KOPT-K1 (cell line): Measurements from ENCODE around the gene MTERF2.

ENCODE experiments used
- H3K27ac ChIP-seq: fragments of 200-600 bp; sonication (generic); 2 replicates; pipeline ENCODE4 v1.5.1; 2016; ENCODE audit warnings: antibody characterized with exemption, mild to moderate bottlenecking, low read depth, low read length; ENCODE audit not compliant: poor library complexity, severe bottlenecking
- H3K36me3 ChIP-seq: fragments of 200-600 bp; sonication (generic); 2 replicates; pipeline ENCODE4 v1.5.1; 2017; ENCODE audit warnings: antibody characterized with exemption, mild to moderate bottlenecking, low read length, moderate library complexity; ENCODE audit not compliant: insufficient read depth
- H3K9me3 ChIP-seq: fragments of 200-600 bp; sonication (generic); 2 replicates; pipeline ENCODE4 v1.5.1; 2017; ENCODE audit warnings: antibody characterized with exemption, low read length, mild to moderate bottlenecking; ENCODE audit not compliant: insufficient read depth, poor library complexity, severe bottlenecking

MTERF2 gene

DNA sequence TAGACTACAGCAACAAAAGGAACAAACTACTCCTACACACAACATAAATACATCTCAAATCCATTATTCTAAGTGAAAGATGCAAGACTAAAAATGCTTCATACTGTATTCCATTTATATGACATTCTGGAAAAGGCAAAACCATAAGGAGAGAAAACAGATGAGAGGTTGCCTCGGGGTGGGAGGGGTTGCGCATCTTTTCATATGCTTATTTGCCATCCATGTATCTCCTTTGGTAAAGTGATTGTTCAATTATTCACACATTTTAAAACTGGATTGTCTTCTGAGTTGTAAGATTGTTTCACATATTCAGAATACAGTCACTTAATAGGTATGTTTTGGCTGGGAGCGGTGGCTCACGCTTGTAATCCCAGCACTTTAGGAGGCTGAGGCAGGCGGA lies 36.4 kb downstream of the MTERF2 start:
- no peak overlapping the region for H3K27ac ChIP-seq
- H3K9me3 ChIP-seq, result peaks cover 39% of the 10 kb centered on the region
- H3K36me3 ChIP-seq, result no peaks in the 10 kb centered on the region

DNA sequence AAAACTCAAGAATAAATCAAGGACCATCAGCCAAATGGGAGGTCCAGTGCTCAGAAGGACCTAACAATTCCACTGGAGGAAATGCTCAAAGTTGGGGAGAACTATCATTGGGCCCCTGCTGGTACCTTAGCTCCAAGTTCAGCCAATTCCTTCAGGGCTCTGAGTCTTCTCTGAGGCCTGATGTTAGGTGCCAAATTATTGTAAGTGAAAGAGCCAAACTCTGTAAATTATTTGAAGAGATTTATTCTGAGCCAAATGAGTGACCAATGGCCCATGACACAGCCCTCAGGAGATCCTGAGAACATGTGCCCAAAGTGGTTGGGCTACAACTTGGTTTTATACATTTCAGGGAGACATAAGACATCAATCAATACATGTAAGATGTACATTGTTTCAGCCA lies 39.5 kb downstream of the MTERF2 start:
- Histone ChIP-seq H3K27ac (no peak overlapping the region), H3K36me3 (no peaks in the 10 kb centered on the region), H3K9me3 (peaks cover 57% of the 10 kb centered on the region)

DNA sequence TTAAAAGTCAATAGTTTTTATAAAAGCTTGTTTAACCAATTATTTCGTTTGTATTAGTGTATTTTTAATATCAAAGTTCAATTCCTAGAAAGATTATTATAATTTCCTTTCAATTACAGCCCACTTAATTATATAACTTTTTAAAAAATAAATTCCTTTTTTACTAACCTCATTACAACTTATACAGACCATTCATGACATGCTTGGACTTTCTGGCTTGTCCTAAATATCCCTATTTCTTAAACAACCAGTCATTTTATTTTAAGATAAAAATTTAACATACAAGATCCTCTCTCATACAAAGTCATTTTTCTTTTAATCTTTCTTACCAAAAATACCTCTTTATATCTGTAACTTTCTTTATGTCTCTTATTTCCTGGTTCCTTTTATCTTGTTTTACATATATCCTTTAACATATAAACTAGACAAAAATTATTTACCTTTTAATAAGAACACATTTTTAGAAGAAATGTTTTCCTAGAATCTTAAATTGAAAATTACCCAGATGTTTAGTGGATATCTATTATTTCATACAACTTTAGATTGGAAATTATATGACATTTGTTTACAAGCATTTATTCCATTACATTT lies 41.6 kb downstream of the MTERF2 start:
- Histone ChIP-seq H3K9me3 (peaks cover 57% of the 10 kb centered on the region), H3K36me3 (no peaks in the 10 kb centered on the region), H3K27ac (no peak overlapping the region)

DNA sequence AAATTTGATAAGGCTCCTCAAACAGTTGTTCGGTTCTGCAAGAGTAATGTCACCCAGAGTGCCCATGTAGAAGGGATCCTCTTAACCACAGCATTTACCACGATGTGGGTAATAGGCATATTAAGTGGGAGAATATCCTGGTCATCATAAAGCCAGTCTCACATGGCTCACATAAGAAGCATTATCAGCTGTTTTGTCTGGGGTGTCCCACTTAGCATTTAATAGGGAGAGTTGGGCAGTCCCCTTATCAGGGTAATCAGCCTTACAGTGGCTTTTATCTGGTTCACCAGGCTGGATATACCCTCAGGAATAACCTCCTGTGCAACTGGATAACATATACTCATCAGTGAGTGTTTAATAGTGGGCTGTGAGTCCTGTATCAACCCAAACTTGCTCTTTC lies 44.2 kb downstream of the MTERF2 start:
- Histone ChIP-seq H3K36me3 (no peaks in the 10 kb centered on the region), H3K27ac (no peak overlapping the region), H3K9me3 (peaks cover 37% of the 10 kb centered on the region)

DNA sequence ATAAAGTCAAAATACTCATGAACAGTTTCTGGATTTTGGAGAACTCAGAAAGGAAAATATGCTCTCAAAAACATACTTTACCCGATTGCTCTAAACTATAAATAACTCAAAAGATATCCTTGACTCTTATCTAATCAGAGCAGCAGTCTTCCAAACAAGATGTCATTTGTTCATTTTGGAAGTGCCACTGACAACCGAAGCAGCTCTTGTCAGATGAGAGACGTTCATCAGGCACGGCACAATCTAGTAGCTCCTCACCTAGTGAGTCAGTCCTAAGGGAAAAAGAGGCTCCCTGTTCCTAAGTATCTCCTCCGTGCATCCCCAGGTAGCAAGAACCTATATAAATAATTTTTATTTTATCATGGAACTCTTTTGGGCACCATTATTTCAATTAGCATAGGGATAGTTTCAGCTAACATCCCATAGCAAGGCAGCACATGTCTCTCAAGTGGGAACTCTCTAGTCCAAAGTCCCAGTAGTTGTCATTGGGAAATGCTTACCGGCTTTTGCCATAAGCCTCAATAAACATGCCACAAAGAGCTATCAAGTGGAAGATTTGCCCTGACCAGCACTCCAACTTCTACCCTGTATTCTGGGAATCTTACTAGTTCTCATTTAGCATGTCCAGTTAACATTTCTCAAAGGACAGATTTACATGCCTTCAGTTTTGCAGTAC lies 45.3 kb downstream of the MTERF2 start:
- peaks cover 27% of the 10 kb centered on the region for H3K9me3 ChIP-seq
- no peak overlapping the region for H3K27ac ChIP-seq
- no peaks in the 10 kb centered on the region for H3K36me3 ChIP-seq

DNA sequence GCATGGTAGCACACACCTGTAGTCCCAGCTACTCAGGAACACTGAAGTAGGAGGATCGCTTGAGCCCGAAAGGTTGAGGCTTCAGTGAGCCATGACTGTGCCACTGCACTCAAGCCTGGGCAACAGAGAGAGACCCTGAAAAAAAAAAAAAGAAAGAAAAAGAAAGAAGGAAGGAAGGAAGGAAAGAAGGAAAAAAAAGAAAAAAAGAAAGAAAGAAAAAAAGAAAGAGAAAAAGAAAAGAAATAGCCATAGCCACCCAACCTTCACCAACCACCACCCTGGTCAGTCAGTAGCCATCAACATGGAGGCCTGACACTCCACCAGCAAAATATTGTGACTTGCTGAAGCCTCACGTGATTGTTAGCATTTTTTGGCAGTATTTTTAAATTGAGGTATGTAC lies 52.7 kb downstream of the MTERF2 start:
- no peaks in the 10 kb centered on the region for H3K9me3 ChIP-seq
- no peaks in the 10 kb centered on the region for H3K36me3 ChIP-seq
- H3K27ac ChIP-seq, result no peak overlapping the region
